ENCODE data around the gene ZNF530.

DNA sequence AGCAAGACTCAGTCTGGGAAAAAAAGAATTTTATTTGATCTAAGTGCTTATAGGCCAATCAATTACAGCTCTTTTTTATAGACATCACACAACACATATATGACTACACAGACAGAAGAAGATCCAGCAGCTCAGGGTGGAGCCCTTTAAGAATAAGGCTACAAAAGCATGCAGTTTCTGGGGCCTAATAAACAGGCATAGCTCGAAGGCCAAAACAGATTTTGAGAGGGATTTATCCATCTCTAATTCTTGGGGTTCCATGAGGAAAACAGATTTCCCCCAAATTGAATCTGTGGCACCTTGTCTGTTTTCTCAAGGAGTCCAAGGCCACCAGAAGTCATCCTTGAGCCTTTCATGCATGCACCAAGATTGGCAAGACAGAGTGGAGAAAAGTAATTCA, 36.1 kb upstream of the ZNF530 start:
- no peak for TF ChIP-seq CTCF (IDR thresholded peaks at IDR 0.05)
- no peak for TF ChIP-seq POLR2A (IDR thresholded peaks at IDR 0.05)

Measured in ovary (tissue), 3 donors.